Measurements from ENCODE around the gene METTL8. TPM values are rescaled to one million over a fixed set of nuclear protein-coding genes. Genes with fewer than 3 reads are reported as not detected.

METTL8 gene
- total and polyA plus RNA-seq, 2 experiments from 2014 or later = 60.9 to 64.3 TPM

DNA sequence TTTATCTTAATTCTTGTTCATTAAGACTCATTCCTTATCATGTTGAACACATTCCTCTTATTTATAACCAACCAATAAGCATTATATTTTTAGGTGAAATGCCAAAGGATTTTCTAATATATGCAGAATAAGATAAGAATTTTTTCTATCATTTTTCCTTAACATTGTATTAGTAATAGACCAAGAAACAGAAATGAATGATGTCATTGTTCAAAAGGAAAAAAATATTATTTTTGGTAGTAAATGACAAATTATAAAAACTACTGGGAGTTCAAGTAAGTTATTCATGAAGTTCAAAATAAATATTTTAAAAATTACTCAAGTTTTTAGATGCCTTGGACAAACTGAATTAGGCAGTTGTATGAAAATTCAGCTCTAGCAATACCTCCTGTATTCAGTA, 25.7 kb upstream of the METTL8 start:
- Mint-ChIP-seq H3K4me3 (no peak overlapping the region), H3K4me1 (no peaks in the 10 kb centered on the region), H3K36me3 (ENCODE audit: low read depth) (peaks cover 51% of the 10 kb centered on the region), H3K9me3 (no peaks in the 10 kb centered on the region), H3K27ac (no peak overlapping the region), H3K27me3 (ENCODE audit: insufficient read depth, low read depth, poor library complexity) (no peaks in the 10 kb centered on the region)
- Histone ChIP-seq H3K27ac (ENCODE audit: low read depth) (no peak overlapping the region), H3K79me2 (replicated peaks; ENCODE audit: insufficient read depth) (peaks cover 20% of the 10 kb centered on the region), H2AFZ (no peak overlapping the region), H3K9me2 (ENCODE audit: insufficient read depth) (no peaks in the 10 kb centered on the region), H3K36me3 (ENCODE audit: insufficient read depth) (peaks cover 16% of the 10 kb centered on the region), H3K27me3 (ENCODE audit: insufficient read depth) (no peaks in the 10 kb centered on the region), H3F3A (replicated peaks; ENCODE audit: low read depth) (no peaks in the 10 kb centered on the region), H3K4me2 (no peak overlapping the region), H3K4me3 (no peak overlapping the region), H3K4me1 (ENCODE audit: insufficient read depth) (no peaks in the 10 kb centered on the region), H4K20me1 (replicated peaks; ENCODE audit: insufficient read depth) (no peaks in the 10 kb centered on the region)
- TF ChIP-seq EZH2phosphoT487 (IDR thresholded peaks at IDR 0.05; ENCODE audit: unreplicated experiment) (no peak), ZNF331 (CRISPR knock-in tag; IDR thresholded peaks at IDR 0.05; ENCODE audit: low read depth) (no peak), EZH2 (IDR thresholded peaks at IDR 0.05; ENCODE audit: low read depth, unreplicated experiment) (no peak), POLR2AphosphoS5 (IDR thresholded peaks at IDR 0.05; ENCODE audit: low read depth) (no peak), ZNF114 (CRISPR knock-in tag; IDR thresholded peaks at IDR 0.05) (no peak), CREB1 (CRISPR knock-in tag; IDR thresholded peaks at IDR 0.05; ENCODE audit: low read depth) (no peak), JUNB (IDR thresholded peaks at IDR 0.05; ENCODE audit: unreplicated experiment) (no peak), NANOG (IDR thresholded peaks at IDR 0.05; ENCODE audit: borderline replicate concordance) (no peak), STAT1 (IDR thresholded peaks at IDR 0.05; ENCODE audit: unreplicated experiment) (no peak)
- TF ChIP-seq, protein P1, sequence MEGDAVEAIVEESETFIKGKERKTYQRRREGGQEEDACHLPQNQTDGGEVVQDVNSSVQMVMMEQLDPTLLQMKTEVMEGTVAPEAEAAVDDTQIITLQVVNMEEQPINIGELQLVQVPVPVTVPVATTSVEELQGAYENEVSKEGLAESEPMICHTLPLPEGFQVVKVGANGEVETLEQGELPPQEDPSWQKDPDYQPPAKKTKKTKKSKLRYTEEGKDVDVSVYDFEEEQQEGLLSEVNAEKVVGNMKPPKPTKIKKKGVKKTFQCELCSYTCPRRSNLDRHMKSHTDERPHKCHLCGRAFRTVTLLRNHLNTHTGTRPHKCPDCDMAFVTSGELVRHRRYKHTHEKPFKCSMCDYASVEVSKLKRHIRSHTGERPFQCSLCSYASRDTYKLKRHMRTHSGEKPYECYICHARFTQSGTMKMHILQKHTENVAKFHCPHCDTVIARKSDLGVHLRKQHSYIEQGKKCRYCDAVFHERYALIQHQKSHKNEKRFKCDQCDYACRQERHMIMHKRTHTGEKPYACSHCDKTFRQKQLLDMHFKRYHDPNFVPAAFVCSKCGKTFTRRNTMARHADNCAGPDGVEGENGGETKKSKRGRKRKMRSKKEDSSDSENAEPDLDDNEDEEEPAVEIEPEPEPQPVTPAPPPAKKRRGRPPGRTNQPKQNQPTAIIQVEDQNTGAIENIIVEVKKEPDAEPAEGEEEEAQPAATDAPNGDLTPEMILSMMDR (conservative IDR thresholded peaks at IDR 0.05; ENCODE audit: low read depth in 2 of 2) = no peak
- TF ChIP-seq, protein P2, sequence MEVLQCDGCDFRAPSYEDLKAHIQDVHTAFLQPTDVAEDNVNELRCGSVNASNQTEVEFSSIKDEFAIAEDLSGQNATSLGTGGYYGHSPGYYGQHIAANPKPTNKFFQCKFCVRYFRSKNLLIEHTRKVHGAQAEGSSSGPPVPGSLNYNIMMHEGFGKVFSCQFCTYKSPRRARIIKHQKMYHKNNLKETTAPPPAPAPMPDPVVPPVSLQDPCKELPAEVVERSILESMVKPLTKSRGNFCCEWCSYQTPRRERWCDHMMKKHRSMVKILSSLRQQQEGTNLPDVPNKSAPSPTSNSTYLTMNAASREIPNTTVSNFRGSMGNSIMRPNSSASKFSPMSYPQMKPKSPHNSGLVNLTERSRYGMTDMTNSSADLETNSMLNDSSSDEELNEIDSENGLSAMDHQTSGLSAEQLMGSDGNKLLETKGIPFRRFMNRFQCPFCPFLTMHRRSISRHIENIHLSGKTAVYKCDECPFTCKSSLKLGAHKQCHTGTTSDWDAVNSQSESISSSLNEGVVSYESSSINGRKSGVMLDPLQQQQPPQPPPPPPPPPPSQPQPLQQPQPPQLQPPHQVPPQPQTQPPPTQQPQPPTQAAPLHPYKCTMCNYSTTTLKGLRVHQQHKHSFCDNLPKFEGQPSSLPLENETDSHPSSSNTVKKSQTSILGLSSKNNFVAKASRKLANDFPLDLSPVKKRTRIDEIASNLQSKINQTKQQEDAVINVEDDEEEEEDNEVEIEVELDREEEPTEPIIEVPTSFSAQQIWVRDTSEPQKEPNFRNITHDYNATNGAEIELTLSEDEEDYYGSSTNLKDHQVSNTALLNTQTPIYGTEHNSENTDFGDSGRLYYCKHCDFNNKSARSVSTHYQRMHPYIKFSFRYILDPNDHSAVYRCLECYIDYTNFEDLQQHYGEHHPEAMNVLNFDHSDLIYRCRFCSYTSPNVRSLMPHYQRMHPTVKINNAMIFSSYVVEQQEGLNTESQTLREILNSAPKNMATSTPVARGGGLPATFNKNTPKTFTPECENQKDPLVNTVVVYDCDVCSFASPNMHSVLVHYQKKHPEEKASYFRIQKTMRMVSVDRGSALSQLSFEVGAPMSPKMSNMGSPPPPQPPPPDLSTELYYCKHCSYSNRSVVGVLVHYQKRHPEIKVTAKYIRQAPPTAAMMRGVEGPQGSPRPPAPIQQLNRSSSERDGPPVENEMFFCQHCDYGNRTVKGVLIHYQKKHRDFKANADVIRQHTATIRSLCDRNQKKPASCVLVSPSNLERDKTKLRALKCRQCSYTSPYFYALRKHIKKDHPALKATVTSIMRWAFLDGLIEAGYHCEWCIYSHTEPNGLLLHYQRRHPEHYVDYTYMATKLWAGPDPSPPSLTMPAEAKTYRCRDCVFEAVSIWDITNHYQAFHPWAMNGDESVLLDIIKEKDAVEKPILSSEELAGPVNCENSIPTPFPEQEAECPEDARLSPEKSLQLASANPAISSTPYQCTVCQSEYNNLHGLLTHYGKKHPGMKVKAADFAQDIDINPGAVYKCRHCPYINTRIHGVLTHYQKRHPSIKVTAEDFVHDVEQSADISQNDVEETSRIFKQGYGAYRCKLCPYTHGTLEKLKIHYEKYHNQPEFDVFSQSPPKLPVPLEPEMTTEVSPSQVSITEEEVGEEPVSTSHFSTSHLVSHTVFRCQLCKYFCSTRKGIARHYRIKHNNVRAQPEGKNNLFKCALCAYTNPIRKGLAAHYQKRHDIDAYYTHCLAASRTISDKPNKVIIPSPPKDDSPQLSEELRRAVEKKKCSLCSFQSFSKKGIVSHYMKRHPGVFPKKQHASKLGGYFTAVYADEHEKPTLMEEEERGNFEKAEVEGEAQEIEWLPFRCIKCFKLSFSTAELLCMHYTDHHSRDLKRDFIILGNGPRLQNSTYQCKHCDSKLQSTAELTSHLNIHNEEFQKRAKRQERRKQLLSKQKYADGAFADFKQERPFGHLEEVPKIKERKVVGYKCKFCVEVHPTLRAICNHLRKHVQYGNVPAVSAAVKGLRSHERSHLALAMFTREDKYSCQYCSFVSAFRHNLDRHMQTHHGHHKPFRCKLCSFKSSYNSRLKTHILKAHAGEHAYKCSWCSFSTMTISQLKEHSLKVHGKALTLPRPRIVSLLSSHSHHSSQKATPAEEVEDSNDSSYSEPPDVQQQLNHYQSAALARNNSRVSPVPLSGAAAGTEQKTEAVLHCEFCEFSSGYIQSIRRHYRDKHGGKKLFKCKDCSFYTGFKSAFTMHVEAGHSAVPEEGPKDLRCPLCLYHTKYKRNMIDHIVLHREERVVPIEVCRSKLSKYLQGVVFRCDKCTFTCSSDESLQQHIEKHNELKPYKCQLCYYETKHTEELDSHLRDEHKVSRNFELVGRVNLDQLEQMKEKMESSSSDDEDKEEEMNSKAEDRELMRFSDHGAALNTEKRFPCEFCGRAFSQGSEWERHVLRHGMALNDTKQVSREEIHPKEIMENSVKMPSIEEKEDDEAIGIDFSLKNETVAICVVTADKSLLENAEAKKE (CRISPR knock-in tag; IDR thresholded peaks at IDR 0.05) = no peak
- TF ChIP-seq, protein P3, sequence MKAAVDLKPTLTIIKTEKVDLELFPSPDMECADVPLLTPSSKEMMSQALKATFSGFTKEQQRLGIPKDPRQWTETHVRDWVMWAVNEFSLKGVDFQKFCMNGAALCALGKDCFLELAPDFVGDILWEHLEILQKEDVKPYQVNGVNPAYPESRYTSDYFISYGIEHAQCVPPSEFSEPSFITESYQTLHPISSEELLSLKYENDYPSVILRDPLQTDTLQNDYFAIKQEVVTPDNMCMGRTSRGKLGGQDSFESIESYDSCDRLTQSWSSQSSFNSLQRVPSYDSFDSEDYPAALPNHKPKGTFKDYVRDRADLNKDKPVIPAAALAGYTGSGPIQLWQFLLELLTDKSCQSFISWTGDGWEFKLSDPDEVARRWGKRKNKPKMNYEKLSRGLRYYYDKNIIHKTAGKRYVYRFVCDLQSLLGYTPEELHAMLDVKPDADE (IDR thresholded peaks at IDR 0.05) = no peak
- TF ChIP-seq, protein P4, sequence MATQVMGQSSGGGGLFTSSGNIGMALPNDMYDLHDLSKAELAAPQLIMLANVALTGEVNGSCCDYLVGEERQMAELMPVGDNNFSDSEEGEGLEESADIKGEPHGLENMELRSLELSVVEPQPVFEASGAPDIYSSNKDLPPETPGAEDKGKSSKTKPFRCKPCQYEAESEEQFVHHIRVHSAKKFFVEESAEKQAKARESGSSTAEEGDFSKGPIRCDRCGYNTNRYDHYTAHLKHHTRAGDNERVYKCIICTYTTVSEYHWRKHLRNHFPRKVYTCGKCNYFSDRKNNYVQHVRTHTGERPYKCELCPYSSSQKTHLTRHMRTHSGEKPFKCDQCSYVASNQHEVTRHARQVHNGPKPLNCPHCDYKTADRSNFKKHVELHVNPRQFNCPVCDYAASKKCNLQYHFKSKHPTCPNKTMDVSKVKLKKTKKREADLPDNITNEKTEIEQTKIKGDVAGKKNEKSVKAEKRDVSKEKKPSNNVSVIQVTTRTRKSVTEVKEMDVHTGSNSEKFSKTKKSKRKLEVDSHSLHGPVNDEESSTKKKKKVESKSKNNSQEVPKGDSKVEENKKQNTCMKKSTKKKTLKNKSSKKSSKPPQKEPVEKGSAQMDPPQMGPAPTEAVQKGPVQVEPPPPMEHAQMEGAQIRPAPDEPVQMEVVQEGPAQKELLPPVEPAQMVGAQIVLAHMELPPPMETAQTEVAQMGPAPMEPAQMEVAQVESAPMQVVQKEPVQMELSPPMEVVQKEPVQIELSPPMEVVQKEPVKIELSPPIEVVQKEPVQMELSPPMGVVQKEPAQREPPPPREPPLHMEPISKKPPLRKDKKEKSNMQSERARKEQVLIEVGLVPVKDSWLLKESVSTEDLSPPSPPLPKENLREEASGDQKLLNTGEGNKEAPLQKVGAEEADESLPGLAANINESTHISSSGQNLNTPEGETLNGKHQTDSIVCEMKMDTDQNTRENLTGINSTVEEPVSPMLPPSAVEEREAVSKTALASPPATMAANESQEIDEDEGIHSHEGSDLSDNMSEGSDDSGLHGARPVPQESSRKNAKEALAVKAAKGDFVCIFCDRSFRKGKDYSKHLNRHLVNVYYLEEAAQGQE (IDR thresholded peaks at IDR 0.05; ENCODE audit: unreplicated experiment) = no peak
- DNase-seq (ENCODE audit: low spot score) = no peak
- no peak for ATAC-seq
